OCI-M2 (cell line): ENCODE data around the gene GRAMD1B.

Experiments used
- DNase-seq: peaks from one replicate; lab custom pipeline; 2025; ENCODE audit not compliant: unreplicated experiment; lab: John Stamatoyannopoulos, UW

The GRAMD1B gene

DNA sequence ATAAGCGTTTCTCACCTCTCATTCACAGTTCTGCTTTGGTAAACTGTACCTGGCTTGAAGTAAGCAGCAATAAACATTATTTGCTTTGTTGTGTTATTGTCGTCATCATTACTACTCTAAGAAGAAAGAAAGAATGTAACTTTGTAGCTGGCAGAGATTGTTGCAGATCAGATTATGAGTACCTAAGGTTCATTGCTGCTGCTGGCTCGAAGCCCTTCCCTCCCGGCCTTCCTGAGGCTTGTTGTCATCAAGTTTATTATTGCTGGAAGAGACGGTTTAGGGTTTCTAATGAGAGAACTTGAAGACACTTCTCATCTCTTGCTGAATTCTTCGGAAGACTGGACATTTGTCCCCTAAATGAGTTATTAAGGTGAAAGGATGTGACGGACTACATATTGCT lies 101.3 kb downstream of the GRAMD1B start:
- DNase-seq, result no peak

GRCh38 chr11:123532131-123532530 lies 102.1 kb downstream of the GRAMD1B start:
- DNase-seq, result no peak

GRCh38 chr11:123535401-123535800 lies 105.3 kb downstream of the GRAMD1B start:
- no peak for DNase-seq

- DNase-seq, result no peak
These were observed 106.8 kb downstream of the GRAMD1B start for GRCh38 chr11:123536690-123537437.

GRCh38 chr11:123537726-123538125 lies 107.7 kb downstream of the GRAMD1B start:
- no peak for DNase-seq

DNA sequence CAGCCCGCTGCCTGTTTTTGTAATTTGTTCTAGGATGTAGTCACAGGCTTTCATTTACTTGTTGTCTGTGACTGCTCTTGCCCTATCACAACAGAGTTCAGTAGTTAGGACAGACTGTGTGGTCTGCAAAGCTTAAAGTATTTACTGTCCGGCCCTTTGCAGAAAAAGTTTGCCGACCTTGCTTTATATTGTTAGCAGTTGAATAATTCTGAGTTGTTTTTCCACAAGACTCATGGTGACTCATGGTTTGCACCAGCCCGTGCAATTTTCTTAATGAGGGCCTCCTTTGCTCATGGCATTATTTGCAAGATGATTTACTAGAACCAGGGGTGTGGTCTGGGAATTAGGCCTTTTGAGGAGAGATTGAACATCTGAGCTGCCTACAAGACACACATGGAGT lies 113.7 kb downstream of the GRAMD1B start:
- DNase-seq, result no peak

DNA sequence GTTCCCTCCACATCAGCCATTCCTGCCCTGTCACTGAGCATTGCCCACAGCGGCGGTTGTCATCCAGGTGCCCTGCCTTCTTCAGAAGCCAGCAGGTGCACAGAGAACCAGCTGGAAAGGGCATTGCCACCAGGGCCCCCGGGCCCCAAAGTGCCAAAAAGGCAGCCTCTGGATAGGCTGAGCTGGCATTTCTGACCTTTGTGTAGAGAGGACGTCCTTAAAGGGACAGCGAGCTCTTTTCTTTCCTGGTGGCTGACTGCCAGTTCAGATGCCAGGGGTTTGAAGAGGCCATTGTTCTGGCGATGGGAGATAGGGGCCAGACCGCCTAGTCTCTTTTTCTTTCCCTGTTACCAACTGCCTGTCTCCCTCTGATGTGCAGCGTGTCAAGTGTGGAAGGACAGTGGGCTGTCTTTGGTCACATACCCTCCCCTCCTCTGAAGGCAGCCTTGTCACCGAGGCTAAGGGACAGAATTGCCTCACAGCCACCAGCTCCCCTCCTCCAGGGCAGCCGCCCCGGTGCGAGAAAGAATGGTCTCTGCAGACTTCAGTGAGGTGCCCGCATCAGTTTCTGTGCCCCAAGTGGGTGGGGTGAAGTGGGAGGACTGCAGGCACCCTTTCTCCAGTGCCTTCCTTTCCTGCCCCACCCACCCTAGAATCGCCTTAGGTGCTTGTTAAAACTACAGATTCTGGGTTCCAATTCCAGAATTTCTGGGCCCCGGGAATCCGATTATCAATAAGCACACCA lies 114.7 kb downstream of the GRAMD1B start:
- DNase-seq, result no peak

- no peak for DNase-seq
These were observed 115.7 kb downstream of the GRAMD1B start for GRCh38 chr11:123545726-123546270.

DNA sequence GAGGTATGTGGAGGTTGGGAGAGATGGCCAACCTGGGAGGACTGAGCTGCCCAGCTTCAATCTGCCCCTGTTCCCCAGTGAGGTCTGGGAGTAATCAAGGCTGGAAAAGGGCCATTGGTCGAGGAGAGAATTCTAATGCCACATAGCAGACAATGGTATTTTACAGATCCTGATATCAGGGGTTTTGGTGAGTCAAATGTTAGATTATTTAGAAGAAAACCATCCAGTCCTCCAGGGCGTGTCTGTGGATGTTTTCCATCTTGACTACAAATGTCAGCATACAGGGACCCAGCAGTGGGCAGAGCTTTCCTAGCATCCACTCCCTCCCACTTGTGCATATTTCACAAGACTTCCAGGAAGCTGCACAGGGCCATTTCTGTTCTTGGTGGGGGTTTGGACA lies 116.4 kb downstream of the GRAMD1B start:
- DNase-seq, result no peak

- no peak for DNase-seq
These were observed 117.1 kb downstream of the GRAMD1B start for GRCh38 chr11:123547180-123547579.

DNA sequence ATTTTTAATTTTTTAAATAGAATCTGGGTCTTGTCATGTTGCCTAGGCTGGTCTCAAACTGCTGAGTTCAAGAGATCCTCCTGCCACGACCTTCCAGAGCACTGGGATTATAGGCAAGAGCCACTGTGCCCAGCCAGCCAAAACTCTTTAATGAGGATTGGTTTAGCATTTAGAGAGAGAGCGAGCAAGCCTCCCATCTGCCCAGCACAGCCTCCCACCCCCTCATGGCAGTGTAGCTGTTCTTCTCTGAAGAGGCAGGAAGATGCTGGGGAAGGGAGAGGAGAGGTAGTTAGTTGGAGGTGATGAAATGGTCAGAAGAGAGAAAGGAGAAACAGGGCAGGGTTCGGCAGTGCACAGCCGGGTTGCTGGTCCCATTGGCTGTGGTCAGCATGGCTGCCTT lies 118.7 kb downstream of the GRAMD1B start:
- no peak for DNase-seq

GRCh38 chr11:123549926-123550917 lies 120.2 kb downstream of the GRAMD1B start:
- no peak for DNase-seq

DNA sequence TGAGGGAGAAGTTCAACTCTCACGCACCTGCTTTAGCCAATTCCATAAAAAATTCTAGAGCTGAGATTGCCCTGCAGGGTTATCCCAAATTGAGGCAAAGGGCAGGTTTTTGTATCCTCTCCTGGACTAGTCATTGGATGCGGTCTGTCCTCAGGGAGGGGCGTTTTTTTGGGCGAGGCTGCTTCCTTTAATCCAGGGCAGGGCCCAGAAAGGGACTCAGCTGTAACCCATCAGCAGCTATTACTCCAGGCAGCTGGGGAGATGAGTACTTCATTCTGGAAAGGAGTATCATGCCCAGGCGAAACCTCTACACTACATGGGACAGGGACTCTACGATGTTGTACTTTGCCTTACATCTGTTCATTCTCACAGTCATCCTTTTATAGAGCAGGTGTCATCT lies 121.0 kb downstream of the GRAMD1B start:
- no peak for DNase-seq

DNA sequence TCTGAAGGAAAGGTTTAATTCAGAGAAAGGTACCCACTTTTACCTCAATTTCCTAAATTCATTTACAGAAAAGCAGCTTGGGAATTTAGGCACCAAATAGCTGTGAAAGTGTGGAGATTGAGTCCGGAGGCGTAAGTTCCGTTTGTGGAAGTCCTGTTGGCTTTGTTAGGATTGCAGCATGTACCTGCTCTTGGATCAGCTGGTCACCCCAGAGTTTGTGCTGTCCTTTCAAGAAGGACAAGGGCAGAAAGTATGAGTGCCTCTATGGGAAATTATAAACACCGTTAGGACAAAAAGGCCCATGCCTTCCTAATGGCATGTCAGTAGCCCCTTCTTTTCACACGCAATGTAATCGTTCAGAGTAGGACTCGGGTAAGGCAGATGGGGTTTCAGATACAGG lies 126.6 kb downstream of the GRAMD1B start:
- no peak for DNase-seq

DNA sequence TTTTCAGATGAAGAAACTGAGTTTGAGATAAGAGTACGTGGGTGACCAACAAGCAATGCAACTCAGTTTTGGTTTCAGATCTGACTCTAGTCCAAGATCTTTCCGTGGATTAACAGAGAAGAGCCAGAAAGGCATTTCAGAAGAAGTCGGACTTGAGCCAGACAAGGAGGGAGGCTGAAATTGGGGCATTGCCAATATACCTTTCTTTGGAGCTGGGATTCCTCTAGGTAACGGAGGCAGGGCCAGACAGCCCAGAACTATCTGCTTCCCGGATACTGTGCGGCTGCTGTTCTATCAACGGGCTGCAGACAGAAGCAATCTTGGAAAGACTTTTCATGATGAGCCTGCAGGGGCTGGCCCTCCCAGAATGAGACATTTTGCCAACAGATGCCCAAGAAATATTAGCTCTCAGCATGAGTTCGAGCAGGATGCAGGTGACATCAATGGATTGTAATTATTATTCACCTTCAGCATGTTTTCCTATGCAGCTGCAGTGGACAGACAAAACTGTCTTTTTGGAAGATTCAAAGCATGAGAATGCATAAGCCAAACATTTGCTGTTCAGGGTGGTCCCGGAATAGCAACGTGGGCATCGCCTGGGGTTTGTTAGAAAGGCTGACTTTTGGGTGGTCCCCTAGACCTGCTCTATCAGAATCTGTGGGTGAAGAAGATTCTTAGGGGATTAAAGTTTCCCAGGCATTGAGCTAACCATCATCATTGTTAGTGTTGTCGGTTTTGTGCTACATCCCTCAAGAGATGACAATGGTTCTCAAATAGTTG lies 128.7 kb downstream of the GRAMD1B start:
- DNase-seq, result no peak

- no peak for DNase-seq
These were observed 129.5 kb downstream of the GRAMD1B start for GRCh38 chr11:123559523-123559955.

GRCh38 chr11:123560006-123560405 lies 129.9 kb downstream of the GRAMD1B start:
- DNase-seq, result no peak

DNA sequence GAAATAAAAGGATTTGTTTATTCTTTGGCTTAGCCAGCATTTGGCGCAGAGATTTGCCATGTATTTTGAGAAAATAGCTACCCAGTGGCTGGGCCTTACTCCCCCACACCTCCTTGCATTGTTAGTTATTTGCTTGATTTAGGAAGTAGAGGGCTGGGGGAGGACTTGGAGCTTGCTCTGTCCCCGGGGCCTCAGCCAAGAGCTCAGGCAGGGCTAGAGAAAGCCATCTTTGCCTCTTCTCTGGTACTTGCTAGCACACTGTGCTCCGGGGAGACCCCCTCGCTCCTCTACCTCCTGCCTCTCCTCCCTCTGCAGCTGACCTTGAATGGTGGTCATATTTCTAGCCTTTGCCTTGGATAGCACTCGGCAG lies 131.3 kb downstream of the GRAMD1B start:
- no peak for DNase-seq

GRCh38 chr11:123562158-123562557 lies 132.1 kb downstream of the GRAMD1B start:
- no peak for DNase-seq

DNA sequence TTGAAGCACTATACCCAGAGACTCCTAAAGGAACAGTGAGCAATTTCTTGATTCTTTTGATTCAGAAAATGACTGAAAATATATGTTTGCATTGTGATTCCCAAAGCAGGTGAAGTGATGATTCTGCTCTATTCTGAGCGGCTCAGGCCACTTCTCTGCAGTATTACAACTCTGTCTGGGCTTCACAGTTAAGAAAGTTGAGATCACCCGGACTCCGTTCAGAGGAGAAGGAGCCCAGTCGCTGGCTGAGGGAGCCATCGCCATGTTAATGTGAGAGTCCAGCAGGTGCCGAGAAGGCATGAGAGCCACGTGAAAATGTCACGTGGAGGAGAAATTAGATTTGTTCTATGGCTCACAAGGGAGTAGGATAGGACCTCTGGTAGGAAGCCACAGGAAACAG lies 132.8 kb downstream of the GRAMD1B start:
- DNase-seq, result no peak
